HG02763 (cell line): ENCODE measurements around the gene FOXO3.
"Not testable (repeated sequence)": the region's sequence is repeated elsewhere in the genome, so short reads cannot be mapped to it uniquely, and the experiment has no call there.

Experiments used
- ATAC-seq: cut with Tn5 transposase; IDR thresholded peaks from one replicate; pipeline ENCODE4 v1.9.1; 2021; ENCODE audit warnings: mild to moderate bottlenecking, moderate library complexity; ENCODE audit not compliant: unreplicated experiment

Gene FOXO3

DNA sequence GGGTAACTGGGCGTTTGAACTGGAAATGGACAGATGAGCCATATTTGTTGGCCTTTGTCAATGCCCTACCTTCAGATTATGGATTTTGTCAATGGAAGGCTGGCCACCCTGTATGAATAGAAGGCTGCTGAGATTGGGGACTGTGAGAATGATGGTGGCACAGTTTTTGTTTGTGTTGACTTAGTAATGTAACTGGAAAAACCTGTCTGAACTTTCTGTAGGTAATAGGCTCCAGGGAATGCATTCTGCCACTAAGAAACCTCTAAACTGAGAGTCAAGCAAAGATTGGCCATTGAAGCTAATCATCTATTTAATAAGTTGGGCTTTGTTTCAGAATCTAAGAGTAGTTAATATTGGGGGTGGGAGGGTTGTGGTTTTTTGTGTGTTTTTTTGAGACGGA is 97.5 kb downstream of the FOXO3 start:
- no peak for ATAC-seq

DNA sequence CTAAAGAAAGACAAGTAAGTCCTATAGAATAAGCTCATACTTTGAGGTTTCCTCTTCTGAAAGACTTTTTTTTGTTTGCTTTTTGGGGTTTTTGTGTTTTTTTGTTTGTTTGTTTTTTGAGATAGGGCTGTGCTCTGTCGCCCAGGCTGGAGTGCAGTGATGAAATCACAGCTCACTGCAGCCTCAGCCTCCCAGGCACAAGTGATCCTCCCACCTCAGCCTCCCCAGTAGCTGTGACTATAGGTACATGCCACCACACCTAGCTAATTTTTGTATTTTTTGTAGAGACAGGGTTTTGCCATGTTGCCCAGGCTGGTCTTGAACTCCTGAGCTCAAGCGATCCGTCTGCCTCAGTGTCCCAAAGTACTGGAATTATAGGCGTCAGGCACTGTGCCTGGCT is 98.1 kb downstream of the FOXO3 start:
- not testable (repeated sequence) for ATAC-seq

DNA sequence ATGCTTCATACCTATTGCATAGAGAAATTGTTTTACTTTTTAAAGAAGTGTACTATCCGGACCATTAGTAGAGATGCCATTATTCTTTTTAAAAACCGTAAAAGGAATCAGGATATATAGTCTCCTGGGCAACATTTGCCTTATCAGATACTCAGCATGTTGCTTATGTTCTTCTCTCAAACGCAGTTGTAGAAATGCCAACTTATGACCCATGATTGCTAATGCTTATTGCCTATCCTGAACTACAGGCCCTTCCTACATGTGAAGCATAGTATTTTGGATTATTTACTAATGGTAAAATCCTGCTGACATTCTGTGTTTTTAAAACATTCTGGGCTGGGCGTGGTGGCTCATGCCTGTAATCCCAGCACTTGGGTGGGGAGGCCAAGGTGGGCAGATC is 99.5 kb downstream of the FOXO3 start:
- no peak for ATAC-seq

- ATAC-seq: no peak
Observed at GRCh38 chr6:108661430-108661829, 100.7 kb downstream of the FOXO3 start.

DNA sequence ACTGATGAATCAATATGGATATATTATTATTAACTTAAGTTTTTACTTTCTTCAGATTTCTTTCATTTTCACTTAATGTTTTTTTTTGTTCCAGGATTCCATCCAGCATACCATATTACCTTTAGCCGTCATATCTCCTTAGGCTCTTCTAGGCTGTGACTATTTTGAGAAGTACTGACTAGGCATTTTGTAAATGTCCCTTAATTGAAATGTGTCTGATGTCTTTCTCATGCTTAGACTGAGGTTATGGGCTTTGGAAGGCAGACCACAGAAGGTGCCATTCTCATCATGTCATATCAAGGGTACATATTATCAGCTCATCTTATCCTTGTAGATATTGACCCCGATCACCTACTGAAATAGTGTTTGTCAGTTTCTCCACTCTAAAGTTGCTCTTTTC is 101.3 kb downstream of the FOXO3 start:
- no peak for ATAC-seq

GRCh38 chr6:108662702-108663101 is 102.0 kb downstream of the FOXO3 start:
- ATAC-seq: no peak

GRCh38 chr6:108663494-108664064 is 102.9 kb downstream of the FOXO3 start:
- ATAC-seq: not testable (repeated sequence)

DNA sequence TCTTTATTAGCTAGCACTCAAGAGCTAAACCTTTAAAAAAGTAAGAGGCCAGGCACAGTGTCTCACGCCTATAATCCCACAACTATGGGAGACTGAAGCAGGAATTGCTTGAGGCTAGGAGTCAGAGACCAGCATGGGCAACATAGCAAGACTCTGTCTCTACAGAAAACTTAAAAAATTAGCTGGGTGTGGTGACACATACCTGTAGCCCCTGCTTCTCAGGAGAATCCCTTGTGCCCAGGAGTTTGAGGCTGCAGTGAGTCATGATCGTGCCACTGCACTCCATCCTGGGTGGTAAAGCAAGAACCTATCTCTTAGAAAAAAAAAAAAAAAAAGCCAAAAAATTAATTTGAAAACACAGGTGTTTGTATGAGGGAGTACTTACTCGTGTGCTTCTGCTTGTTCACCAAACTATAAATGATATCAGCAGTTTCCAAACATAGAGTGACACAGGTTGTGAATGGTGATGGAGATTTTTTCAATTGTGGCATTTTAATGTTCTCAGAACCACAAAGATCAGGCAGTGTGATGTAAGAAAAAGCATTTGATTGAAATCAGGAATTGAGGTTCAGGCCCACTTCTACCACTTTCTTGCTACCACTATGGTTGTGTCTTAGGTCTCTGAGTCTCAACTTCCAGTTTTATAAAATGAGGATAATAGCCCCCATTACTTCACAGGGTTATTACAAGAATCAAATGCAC is 104.9 kb downstream of the FOXO3 start:
- no peak for ATAC-seq

GRCh38 chr6:108666656-108667260 is 106.0 kb downstream of the FOXO3 start:
- no peak for ATAC-seq

DNA sequence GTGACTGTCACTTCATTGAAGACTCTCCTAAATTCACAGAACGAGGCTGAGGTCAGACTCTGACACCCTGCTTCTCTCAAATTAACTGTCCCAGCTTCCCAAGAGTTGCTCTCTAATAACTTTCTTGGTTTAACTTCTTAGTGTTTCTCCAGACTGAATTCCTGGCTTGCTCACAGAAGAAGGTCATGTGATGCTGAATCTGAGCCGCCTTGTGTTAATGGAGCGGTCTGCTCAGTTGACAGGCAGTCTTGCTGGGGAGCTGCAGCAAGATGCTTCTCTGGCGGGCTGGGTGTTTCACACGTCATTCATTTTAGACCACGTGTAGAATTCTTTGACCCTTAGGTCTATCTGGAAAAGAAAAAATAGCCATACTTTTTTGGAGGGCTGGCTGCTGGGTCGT is 107.3 kb downstream of the FOXO3 start:
- ATAC-seq: no peak

DNA sequence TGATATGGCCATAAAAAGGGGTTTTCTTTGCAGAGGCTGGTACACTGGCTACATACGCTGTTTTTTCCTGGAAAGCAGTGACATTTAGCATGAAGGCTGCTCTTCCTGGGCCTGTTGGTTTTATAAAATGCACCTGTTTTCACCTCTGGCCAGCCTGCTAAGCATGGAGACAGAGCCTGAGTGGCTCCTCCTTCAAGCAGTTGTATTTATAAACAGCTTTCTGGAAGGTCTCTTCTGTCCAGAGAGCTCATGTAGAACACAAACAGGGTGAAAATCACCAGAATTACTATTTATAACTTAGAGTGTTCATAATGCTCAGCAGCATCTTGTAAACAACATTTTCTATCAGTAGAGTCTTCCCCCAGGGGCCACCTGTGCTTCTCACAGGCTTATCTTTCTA is 109.0 kb downstream of the FOXO3 start:
- no peak for ATAC-seq

GRCh38 chr6:108671175-108671574 is 110.5 kb downstream of the FOXO3 start:
- ATAC-seq: no peak

GRCh38 chr6:108671790-108672189 is 111.1 kb downstream of the FOXO3 start:
- no peak for ATAC-seq

DNA sequence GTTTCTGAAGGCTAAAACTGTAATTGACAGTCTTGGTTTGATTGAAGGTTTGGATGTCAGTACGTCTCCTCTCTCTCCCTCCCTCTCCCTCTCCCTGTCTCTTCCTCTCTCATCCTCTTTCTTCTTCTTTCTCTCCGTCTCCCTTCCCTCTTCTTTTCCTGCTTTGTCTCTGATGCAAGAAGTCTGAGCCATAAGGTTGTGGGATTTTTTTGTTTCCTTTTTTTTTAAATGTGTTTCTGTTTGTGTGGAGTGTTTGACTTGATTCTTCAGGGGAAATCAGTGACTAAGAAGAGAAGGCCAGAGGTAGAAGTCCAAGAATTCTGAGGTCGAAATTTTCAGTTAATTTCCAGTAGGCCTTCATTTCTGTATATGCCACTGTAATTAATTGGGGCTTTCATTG is 111.9 kb downstream of the FOXO3 start:
- no peak for ATAC-seq

- no peak for ATAC-seq
Observed at GRCh38 chr6:108673153-108673552, 112.4 kb downstream of the FOXO3 start.

DNA sequence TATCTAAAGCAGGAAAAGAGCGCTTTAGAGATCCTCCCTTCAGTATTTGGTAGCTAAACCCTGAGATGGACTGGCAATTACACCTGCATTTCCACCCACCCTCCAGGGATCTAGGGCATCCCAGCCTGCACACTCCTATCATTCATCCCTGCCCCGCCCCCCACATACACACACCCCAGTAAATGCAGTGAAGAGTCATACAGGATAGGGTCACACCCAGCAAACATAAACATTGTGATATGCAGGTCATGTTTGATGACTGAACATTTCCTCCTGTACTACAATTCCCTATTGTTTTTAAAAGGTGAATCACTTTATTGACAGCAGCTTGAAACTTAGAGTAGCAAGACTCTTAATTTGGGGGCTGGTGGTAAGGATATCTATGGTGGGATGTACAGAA is 112.9 kb downstream of the FOXO3 start:
- ATAC-seq: no peak

- no peak for ATAC-seq
Observed at GRCh38 chr6:108675226-108676200, 114.8 kb downstream of the FOXO3 start.

DNA sequence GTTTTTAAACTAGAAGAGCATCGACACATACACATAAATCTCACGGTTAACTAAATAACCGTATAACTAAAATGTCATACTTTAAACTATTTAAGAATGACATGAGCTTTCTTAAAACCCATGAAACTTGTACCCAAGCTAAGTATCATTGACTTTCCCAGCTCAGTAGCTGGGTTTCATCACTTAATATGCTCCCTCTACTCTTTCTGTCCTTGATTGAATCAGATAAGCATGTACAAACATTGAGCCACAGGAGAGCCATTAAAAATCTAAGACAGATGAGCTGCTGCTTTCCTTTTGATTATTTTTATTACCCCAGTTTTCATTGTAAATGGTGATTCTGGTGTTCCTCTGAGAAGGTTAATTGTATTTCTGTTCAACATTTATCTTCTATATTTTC is 115.8 kb downstream of the FOXO3 start:
- ATAC-seq: no peak

DNA sequence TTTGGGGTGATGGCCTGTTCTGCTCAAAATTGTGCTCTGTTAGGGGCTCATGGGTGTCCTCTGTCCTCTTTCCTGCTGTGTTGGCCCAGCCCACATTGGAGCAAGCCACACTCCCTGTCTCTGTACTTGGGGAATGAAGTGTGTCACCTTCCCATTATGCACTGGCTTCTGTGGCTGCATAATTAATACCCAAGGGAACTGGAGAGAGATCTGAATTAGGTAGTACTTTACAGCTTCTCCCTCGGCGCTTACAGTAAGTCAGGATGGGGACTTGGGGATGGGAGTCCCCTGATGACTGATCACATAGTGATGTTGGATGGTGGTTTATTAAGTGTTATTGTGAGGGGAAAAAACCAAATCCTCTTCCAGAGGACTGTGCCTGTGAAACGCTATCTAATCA is 116.6 kb downstream of the FOXO3 start:
- ATAC-seq: no peak

GRCh38 chr6:108677894-108678293 is 117.2 kb downstream of the FOXO3 start:
- no peak for ATAC-seq

DNA sequence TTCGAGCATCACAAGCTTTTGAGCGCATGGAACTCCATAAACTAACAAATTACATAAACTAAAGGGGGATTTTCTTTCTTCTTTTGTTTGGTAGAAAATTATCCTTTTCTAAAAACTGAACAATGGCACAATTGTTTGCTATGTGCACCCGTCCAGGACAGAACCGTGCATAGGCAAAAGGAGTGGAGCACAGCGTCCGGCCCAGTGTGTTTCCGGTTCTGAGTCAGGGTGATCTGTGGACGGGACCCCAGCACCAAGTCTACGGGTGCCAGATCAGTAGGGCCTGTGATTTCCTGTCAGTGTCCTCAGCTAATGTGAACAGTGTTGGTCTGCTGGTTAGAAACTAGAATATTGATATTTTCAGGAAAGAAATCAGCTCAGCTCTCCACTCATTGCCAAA is 119.6 kb downstream of the FOXO3 start:
- not testable (repeated sequence) for ATAC-seq
